Measurements from ENCODE around the gene FAM83C. TPM values are rescaled to one million over a fixed set of nuclear protein-coding genes. Genes with fewer than 3 reads are reported as not detected.

FAM83C gene
- total RNA-seq, 1 experiment from 2014 or later: not detected

- Histone ChIP-seq H3K4me1 (replicated peaks) (peaks cover 2% of the 10 kb centered on the region), H3K9me3 (replicated peaks) (no peaks in the 10 kb centered on the region), H3K4me3 (no peak overlapping the region), H3K27ac (no peak overlapping the region), H3K36me3 (no peaks in the 10 kb centered on the region), H3K27me3 (replicated peaks) (no peaks in the 10 kb centered on the region)
- DNase-seq (ENCODE audit: low read depth in 1 of 2, low spot score in 2 of 2): no peak
Observed at GRCh38 chr20:35246723-35247122, 45.5 kb downstream of the FAM83C start.

- H3K27me3 ChIP-seq (replicated peaks): no peaks in the 10 kb centered on the region
- H3K4me1 ChIP-seq (replicated peaks): no peaks in the 10 kb centered on the region
- H3K4me3 ChIP-seq: no peak overlapping the region
- no peak for DNase-seq (ENCODE audit: low read depth in 1 of 2, low spot score in 2 of 2)
- no peaks in the 10 kb centered on the region for H3K9me3 ChIP-seq (replicated peaks)
- H3K27ac ChIP-seq: no peak overlapping the region
- H3K36me3 ChIP-seq: no peaks in the 10 kb centered on the region
Observed at GRCh38 chr20:35243986-35244385, 48.2 kb downstream of the FAM83C start.

- Histone ChIP-seq H3K9me3 (replicated peaks) (no peaks in the 10 kb centered on the region), H3K36me3 (no peaks in the 10 kb centered on the region), H3K4me3 (no peak overlapping the region), H3K27me3 (replicated peaks) (no peaks in the 10 kb centered on the region), H3K4me1 (replicated peaks) (no peaks in the 10 kb centered on the region), H3K27ac (no peak overlapping the region)
- DNase-seq (ENCODE audit: low read depth in 1 of 2, low spot score in 2 of 2): no peak
Observed at GRCh38 chr20:35243317-35243716, 48.9 kb downstream of the FAM83C start.

GRCh38 chr20:35240811-35241293 is 51.4 kb downstream of the FAM83C start:
- H3K27me3 ChIP-seq (replicated peaks): no peaks in the 10 kb centered on the region
- H3K4me3 ChIP-seq: no peak overlapping the region
- no peak overlapping the region for H3K27ac ChIP-seq
- H3K4me1 ChIP-seq (replicated peaks): no peaks in the 10 kb centered on the region
- H3K36me3 ChIP-seq: no peaks in the 10 kb centered on the region
- no peaks in the 10 kb centered on the region; the same call in 1 of the 2 replicates for H3K9me3 ChIP-seq (replicated peaks)
- DNase-seq (ENCODE audit: low read depth in 1 of 2, low spot score in 2 of 2): no peak

GRCh38 chr20:35240083-35240810 is 52.0 kb downstream of the FAM83C start:
- Histone ChIP-seq H3K4me1 (replicated peaks) (no peaks in the 10 kb centered on the region), H3K9me3 (replicated peaks) (no peaks in the 10 kb centered on the region; the same call in 1 of the 2 replicates), H3K4me3 (no peak overlapping the region), H3K36me3 (no peaks in the 10 kb centered on the region), H3K27me3 (replicated peaks) (no peaks in the 10 kb centered on the region), H3K27ac (no peak overlapping the region)
- no peak for DNase-seq (ENCODE audit: low read depth in 1 of 2, low spot score in 2 of 2)

GRCh38 chr20:35238735-35239134 is 53.5 kb downstream of the FAM83C start:
- Histone ChIP-seq H3K4me1 (replicated peaks) (no peaks in the 10 kb centered on the region), H3K27ac (no peak overlapping the region), H3K9me3 (replicated peaks) (no peaks in the 10 kb centered on the region; the same call in 1 of the 2 replicates), H3K4me3 (no peak overlapping the region), H3K36me3 (no peaks in the 10 kb centered on the region), H3K27me3 (replicated peaks) (no peaks in the 10 kb centered on the region)
- DNase-seq (ENCODE audit: low read depth in 1 of 2, low spot score in 2 of 2): no peak

GRCh38 chr20:35238170-35238569 is 54.1 kb downstream of the FAM83C start:
- DNase-seq (ENCODE audit: low read depth in 1 of 2, low spot score in 2 of 2): no peak
- no peaks in the 10 kb centered on the region for H3K4me1 ChIP-seq (replicated peaks)
- H3K4me3 ChIP-seq: no peak overlapping the region
- no peak overlapping the region for H3K27ac ChIP-seq
- no peaks in the 10 kb centered on the region for H3K27me3 ChIP-seq (replicated peaks)
- H3K36me3 ChIP-seq: no peaks in the 10 kb centered on the region
- H3K9me3 ChIP-seq (replicated peaks): no peaks in the 10 kb centered on the region; the same call in 1 of the 2 replicates

- DNase-seq (ENCODE audit: low read depth in 1 of 2, low spot score in 2 of 2): no peak
- H3K36me3 ChIP-seq: no peaks in the 10 kb centered on the region
- H3K27me3 ChIP-seq (replicated peaks): no peaks in the 10 kb centered on the region
- no peak overlapping the region for H3K4me3 ChIP-seq
- no peaks in the 10 kb centered on the region; the same call in 1 of the 2 replicates for H3K9me3 ChIP-seq (replicated peaks)
- H3K4me1 ChIP-seq (replicated peaks): peaks cover 4% of the 10 kb centered on the region; the same call in 1 of the 2 replicates
- H3K27ac ChIP-seq: no peak overlapping the region
Observed at GRCh38 chr20:35237486-35237885, 54.7 kb downstream of the FAM83C start.

- H3K4me3 ChIP-seq: no peak overlapping the region
- H3K4me1 ChIP-seq (replicated peaks): peaks cover 4% of the 10 kb centered on the region; the same call in 1 of the 2 replicates
- H3K27ac ChIP-seq: no peak overlapping the region
- H3K9me3 ChIP-seq (replicated peaks): no peaks in the 10 kb centered on the region; the same call in 1 of the 2 replicates
- DNase-seq (ENCODE audit: low read depth in 1 of 2, low spot score in 2 of 2): no peak
- H3K27me3 ChIP-seq (replicated peaks): no peaks in the 10 kb centered on the region
- H3K36me3 ChIP-seq: no peaks in the 10 kb centered on the region
Observed at GRCh38 chr20:35235881-35236280, 56.3 kb downstream of the FAM83C start.

Other genes with a start within 250 kb of the FAM83C start
- 25.3 and 36.8 TPM in 2 replicates for gene TRPC4AP, start 199.6 kb downstream of the FAM83C start, total RNA-seq (2014; rRNA removed; shearing (Covaris generic))
- 12.1 and 19.1 TPM in 2 replicates for gene EDEM2, start 145.1 kb downstream of the FAM83C start, total RNA-seq (2014; rRNA removed; shearing (Covaris generic))
- 20.4 and 22.0 TPM in 2 replicates for gene PROCR, start 120.4 kb downstream of the FAM83C start, total RNA-seq (2014; rRNA removed; shearing (Covaris generic))
- gene MMP24, start 65.7 kb downstream of the FAM83C start, total RNA-seq (2014; rRNA removed; shearing (Covaris generic)): 0.50 and 0.71 TPM in 2 replicates
- gene MMP24OS, start 14.3 kb downstream of the FAM83C start, total RNA-seq (2014; rRNA removed; shearing (Covaris generic)): 18.5 and 19.1 TPM in 2 replicates
- gene EIF6, start 7.7 kb downstream of the FAM83C start, total RNA-seq (2014; rRNA removed; shearing (Covaris generic)): 118 and 155 TPM in 2 replicates
- 25.6 and 26.8 TPM in 2 replicates for gene UQCC1, start 119.5 kb upstream of the FAM83C start, total RNA-seq (2014; rRNA removed; shearing (Covaris generic))
- not detected in 2 replicates for gene GDF5, start 145.8 kb upstream of the FAM83C start, total RNA-seq (2014; rRNA removed; shearing (Covaris generic))
- gene CEP250, start 163.2 kb upstream of the FAM83C start, total RNA-seq (2014; rRNA removed; shearing (Covaris generic)): 8.7 and 13.3 TPM in 2 replicates
- gene C20orf173, start 237.2 kb upstream of the FAM83C start, total RNA-seq (2014; rRNA removed; shearing (Covaris generic)): not detected in 2 replicates
- 273 and 290 TPM in 2 replicates for gene ERGIC3, start 249.7 kb upstream of the FAM83C start, total RNA-seq (2014; rRNA removed; shearing (Covaris generic))